ENCODE results near the gene OR6S1. TPM values are rescaled to one million over a fixed set of nuclear protein-coding genes. Genes with fewer than 3 reads are reported as not detected.
A peak's percentile ranks its signal among the peaks of the same experiment; 100 is the strongest.

Gene OR6S1
- total RNA-seq, 1 experiment from 2014 or later, result not detected

- no peak overlapping the region for H3K27ac ChIP-seq (ENCODE audit: low read length)
- DNase-seq (no peak), ATAC-seq (no peak)
- no peaks in the 10 kb centered on the region for H3K9me3 ChIP-seq (ENCODE audit: low read length)
- no peaks in the 10 kb centered on the region for H4K20me1 ChIP-seq (ENCODE audit: low read length)
- H3K79me2 ChIP-seq (ENCODE audit: low read length), result no peaks in the 10 kb centered on the region
- no peaks in the 10 kb centered on the region for H3K9me2 ChIP-seq (replicated peaks; ENCODE audit: low read length)
- peaks cover 14% of the 10 kb centered on the region for H3K4me1 ChIP-seq (ENCODE audit: insufficient read depth, low read length)
- no TSS peak for BruUV-seq (replicated peaks)
- no peak overlapping the region for H3K9ac ChIP-seq (ENCODE audit: low read length)
- peaks cover 7% of the 10 kb centered on the region for H3F3A ChIP-seq (ENCODE audit: low read length, unreplicated experiment)
- intact Hi-C loops (cut with micrococcal nuclease), result no loop called here
- H3K4me3 ChIP-seq (ENCODE audit: low read length), result no peak overlapping the region
- ChIA-PET POLR2A (ENCODE audit: unreplicated experiment) (no interaction called here), CTCF (no interaction called here)
- no peak overlapping the region for H3K4me2 ChIP-seq (ENCODE audit: low read length)
- no peaks in the 10 kb centered on the region for H3K36me3 ChIP-seq (ENCODE audit: low read depth, low read length)
- TF ChIP-seq EZH2 (IDR thresholded peaks at IDR 0.05; ENCODE audit: low read length, unreplicated experiment) (no peak), EZH2phosphoT487 (IDR thresholded peaks at IDR 0.05; ENCODE audit: borderline replicate concordance, low read length) (no peak), CTCF (conservative IDR thresholded peaks at IDR 0.05; ENCODE audit: low read depth, low read length) (no peak)
- H2AFZ ChIP-seq (ENCODE audit: low read length), result no peak overlapping the region
- no peaks in the 10 kb centered on the region for H3K27me3 ChIP-seq (ENCODE audit: low read length)
Measured at GRCh38 chr14:20615996-20616395, 25.5 kb downstream of the OR6S1 start.

- no TSS peak for BruUV-seq (replicated peaks)
- intact Hi-C loops (cut with micrococcal nuclease), result loop anchor here (5.0 kb wide), 1 partner anchor 358 kb away; no protein-coding TSS in a partner anchor
- ChIA-PET CTCF (interaction anchor here (0.7 to 1.5 kb wide), 3 partner anchors 17 to 287 kb away, joined by 3 to 6 read pairs (median 4); no protein-coding TSS in a partner anchor), POLR2A (ENCODE audit: unreplicated experiment) (no interaction called here)
- Histone ChIP-seq H4K20me1 (ENCODE audit: low read length) (no peaks in the 10 kb centered on the region), H3K4me1 (ENCODE audit: insufficient read depth, low read length) (peaks cover 23% of the 10 kb centered on the region), H3K27ac (ENCODE audit: low read length) (peak overlapping the region; percentile 21), H3K4me3 (ENCODE audit: low read length) (peak overlapping the region; percentile 90), H3K27me3 (ENCODE audit: low read length) (no peaks in the 10 kb centered on the region), H3F3A (ENCODE audit: low read length, unreplicated experiment) (peaks cover 7% of the 10 kb centered on the region), H3K79me2 (ENCODE audit: low read length) (no peaks in the 10 kb centered on the region), H3K9me2 (replicated peaks; ENCODE audit: low read length) (no peaks in the 10 kb centered on the region), H2AFZ (ENCODE audit: low read length) (peak overlapping the region; percentile 94), H3K4me2 (ENCODE audit: low read length) (peak overlapping the region; percentile 89), H3K36me3 (ENCODE audit: low read depth, low read length) (no peaks in the 10 kb centered on the region), H3K9ac (ENCODE audit: low read length) (peak overlapping the region; percentile 39; the same call in 1 of the 2 replicates), H3K9me3 (ENCODE audit: low read length) (no peaks in the 10 kb centered on the region)
- TF ChIP-seq EZH2phosphoT487 (IDR thresholded peaks at IDR 0.05; ENCODE audit: borderline replicate concordance, low read length) (no peak), CTCF (conservative IDR thresholded peaks at IDR 0.05; ENCODE audit: low read depth, low read length) (no peak), EZH2 (IDR thresholded peaks at IDR 0.05; ENCODE audit: low read length, unreplicated experiment) (no peak)
- ATAC-seq (peak; percentile 9), DNase-seq (peak; percentile 42)
Measured at GRCh38 chr14:20614038-20614840, 27.3 kb downstream of the OR6S1 start.
